NCI-H446 (cell line): Measurements from ENCODE around the gene SBF2.
"Not testable (repeated sequence)": the region's sequence is repeated elsewhere in the genome, so short reads cannot be mapped to it uniquely, and the experiment has no call there.

ENCODE experiments used
- DNase-seq, 2 experiments: peaks; one replicate each; lab custom pipeline; 2025; lab: John Stamatoyannopoulos, UW

Gene SBF2

DNA sequence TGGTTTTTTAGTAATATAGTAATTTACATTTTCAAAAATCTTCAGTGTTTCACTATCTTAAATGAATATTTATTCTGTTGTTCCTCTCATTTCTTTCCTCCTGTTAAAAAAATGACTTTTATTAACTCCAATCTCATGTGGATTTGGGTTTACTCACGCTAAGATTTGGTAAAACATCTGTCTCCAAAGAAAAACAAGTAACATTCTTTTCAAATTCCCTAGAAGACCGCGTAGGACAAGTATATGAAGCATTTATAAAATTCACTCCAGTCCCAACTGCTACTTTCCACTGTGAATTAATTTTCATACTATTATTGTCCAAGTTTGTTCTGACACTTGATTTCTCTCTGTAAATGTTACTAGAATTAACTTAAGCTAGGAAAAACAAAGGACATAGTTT, 26.2 kb downstream of the SBF2 start:
- no peak for DNase-seq

DNA sequence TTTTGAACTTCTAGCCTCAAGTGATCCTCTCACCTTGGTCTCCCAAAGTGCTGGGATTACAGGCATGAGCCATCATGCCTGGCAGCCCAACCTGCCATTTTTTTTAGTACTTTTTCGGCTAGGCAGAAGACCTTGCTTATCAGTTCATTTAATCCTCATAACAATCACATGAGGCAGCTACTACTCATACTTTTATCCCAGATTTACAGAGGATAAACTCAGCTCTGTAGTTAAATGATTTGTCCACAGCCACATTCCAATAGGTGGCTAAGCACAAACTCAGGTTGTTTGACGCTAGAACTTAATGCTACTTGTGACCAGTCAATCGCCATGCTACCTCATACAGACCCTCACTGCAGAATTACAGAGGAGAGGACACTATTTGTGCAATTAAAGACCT, 28.1 kb downstream of the SBF2 start:
- DNase-seq: no peak

DNA sequence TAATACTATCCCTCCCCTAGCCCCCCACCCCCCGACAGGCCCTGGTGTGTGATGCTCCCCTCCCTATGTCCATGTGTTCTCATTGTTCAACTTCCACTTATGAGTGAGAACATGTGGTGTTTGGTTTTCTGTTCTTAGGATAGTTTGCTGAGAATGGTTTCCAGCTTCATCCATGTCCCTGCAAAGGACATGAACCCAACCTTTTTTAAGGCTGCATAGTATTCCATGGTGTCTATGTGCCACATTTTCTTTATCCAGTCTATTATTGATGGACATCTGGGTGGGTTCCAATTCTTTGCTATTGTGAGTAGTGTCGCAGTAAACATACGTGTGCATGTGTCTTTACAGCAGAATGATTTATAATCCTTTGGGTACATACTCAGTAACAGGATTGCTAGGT, 29.3 kb downstream of the SBF2 start:
- DNase-seq: not testable (repeated sequence)

DNA sequence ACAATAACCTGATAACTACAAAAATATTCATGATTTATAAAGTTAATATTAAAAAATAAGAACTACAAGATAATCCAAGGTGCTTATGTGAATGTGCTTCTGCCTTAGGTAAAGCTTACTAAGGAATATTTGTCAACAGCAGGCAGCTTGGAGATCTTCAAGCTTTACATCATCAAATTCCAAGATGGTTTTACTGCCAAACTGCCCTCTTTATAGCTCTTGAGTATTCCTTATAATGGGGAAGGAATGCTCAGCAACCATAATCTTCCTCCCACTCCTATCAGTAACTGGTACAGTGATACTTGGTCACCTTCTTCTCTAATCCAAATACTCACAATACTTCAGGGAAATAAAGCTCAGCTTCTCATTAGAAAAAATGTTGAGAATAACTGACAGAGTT, 30.1 kb downstream of the SBF2 start:
- DNase-seq: no peak

DNA sequence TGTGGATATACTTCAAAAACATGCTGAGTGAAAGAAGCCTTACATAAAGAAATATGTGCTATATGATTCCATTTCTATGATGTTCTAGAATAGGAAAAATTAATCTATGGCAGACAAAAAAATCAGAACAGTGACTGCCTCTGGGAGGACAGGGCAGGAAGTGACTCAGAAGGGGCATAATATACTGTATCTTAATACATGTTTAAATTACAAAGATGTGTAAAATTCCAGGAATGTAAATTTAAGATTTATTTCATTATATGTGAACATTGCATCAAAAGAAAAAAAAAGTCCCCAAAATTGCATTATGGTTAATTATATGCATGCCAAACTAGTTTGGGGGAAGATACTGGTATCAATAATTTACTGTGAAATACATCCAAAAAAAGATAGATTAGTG, 32.2 kb downstream of the SBF2 start:
- DNase-seq: no peak

DNA sequence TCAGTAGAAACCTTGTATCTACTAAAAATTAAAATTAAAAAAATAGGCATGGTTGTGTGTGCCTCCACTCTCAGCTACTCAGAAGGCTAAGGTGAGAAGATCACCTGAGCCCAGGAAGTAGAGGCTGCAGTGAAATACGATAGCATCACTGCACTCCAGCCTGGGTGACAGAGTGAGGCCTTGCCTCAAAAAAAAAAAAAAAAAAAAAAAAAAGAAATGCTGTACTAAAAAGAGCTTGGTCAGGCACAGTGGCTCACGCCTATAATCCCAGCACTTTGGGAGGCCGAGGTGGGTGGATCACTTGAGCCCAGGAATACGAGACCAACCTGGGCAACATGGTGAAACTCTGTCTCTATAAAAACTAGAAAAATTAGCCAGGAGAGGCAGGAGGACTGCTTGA, 36.5 kb downstream of the SBF2 start:
- no peak for DNase-seq

DNA sequence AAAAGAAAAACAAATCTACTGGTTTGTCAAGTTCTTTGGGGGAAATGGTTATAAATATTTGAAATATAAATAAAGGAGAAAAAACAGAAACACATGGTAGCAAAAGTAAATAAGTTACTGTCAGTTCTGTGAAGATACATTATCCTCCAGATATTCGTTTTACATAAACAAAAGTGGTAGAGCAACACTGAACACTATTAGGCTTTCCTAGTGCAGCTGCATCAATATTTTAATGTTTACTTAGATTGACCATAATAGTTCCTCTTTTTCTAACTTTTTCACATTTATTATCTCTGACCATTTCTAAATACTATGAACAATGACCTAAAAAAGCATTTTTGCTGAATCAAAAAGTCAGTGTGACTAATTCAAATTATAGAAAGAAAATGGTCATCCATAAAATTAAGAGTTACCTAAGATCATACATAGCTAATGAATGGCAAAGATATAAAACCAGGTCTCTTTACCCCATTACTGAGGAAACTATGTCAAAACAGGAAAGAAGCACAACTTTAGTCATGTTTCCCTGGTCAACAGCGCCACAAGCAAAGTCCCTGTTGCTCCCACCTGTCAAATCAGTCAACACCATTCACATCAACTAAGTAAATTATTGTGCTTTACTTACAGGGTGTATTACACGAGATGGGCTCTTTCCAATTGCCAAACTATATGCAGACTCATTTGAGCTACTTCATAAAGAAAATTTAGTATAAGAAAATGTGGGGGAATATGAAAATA, 38.5 kb downstream of the SBF2 start:
- no peak for DNase-seq

DNA sequence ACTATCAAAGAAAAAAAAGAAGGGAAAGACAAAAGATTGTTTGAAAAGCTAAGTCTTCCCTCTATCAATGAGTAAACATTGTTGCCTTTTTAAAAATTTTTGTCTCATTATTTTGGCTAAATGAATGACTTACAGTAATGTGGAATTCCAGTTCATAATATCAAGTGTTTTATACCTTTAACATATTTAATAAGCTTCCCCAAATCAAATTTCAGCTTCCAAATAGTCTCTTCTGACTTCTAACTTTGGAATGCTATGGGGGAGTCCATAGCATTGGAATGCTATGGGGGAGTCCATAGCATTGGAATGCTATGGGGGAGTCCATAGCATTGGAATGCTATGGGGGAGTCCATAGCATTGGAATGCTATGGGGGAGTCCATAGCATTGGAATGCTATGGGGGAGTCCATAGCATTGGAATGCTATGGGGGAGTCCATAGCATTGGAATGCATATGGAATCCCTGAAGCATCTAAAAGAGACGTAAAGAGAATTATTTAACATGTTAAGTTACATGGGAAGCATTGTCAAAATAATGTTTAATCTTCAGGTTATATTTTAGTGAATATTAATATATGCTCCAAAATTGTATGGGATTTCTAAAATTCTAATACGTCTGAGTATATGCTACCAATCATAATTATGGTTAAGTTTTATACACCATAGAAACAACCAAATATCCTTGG, 44.4 kb downstream of the SBF2 start:
- DNase-seq: not testable (repeated sequence)

DNA sequence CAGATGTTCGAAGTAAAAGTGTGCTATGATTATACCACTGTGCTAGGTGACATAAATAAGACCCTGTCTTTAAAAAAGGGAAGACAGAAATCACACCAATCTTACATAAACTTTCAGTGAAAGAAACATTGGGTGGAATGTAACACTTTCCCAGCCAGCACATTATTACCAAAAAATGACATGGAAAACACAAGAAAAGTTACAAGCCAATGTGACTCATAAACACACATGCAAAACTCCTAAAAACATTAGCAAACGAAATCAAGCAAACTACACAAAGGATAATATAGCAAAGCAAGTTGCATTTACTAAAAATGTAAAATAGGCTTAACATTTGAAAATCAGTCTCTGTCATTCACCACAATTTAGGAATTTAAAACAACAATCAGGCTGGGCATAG, 47.0 kb downstream of the SBF2 start:
- no peak for DNase-seq

DNA sequence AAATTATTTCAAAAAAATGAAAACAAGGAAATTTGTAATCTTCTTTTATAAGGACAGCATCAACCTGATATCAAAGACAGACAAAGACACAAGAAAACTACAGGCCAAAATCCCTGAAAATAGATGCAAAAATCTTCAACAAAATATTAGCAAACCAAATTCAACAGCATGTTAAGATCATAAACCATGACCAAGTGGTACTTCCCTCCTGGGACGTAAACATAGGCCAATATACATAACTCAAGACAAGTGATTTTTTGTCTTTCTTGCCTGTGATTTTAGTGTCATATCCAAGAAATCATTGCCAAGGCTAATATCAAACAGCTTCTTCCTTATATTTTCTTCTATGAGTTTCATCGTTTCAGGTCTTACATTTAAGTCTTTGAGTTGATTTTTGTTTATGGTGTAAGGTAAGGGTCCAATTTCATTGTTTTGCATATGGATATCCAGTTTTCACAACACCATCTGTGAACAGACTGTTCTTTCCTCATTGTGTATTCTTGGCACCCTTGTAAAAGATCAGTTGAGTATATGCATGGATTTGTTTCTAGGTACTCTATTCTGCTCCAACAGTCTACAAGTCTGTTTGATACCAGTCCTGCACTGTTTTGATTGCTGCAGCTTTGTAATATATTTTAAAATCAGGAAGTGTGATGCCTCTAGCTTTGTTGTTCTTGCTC, 50.0 kb downstream of the SBF2 start:
- no peak for DNase-seq

DNA sequence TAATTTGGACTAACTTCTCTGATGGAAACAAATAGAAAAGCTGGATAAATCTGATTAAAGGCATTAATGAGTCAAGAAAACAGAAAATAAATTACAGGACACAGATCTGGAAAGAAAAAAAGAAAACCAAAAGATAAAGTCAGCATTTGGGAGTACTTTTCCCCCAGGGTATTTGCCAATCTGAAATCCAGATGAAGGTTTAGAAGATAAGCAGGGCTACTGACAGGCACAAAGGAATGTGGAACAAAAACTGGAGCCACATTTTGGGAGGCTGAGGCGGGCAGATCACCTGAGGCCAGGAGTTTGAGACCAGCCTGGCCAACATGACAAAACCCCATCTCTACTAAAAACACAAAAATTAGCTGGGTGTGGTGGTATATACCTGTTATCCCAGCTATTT, 57.2 kb downstream of the SBF2 start:
- DNase-seq: no peak

DNA sequence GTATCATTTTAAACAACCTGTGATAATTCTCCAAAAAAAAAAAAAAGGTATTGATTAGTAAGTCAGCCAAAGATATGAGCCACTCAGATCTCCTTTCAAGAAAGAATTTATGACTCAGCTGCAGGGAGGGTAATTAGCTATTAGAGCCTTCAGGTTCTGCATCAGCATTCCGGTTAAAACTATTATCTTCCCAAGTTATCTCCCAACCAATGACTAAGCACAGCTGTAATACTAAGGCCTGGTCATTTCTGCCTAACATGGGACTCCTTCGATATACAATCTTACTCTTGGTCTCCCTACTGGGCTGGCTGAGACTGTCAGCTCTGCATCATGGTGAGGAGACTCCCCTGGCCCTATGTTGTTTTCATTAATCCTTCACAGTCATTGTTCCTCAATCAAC, 60.4 kb downstream of the SBF2 start:
- DNase-seq: no peak

DNA sequence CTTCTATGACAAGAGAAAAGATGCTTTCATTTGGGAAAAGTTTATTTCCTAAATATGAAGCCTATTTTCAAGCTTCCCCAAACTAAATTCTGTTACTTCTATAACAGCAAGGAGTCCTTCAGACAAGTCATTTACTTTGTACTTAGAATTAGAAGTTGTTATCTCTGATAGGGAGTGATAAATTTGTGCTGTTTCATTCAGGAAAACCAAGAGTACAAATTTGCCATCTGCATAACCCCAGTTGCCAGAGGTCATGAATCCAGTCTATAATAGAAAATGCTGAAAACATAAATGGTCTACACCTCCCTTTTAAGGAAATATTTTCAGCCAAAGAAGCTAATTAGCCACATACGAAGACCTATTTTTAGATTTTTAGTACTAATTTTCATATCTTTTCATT, 61.3 kb downstream of the SBF2 start:
- no peak for DNase-seq

DNA sequence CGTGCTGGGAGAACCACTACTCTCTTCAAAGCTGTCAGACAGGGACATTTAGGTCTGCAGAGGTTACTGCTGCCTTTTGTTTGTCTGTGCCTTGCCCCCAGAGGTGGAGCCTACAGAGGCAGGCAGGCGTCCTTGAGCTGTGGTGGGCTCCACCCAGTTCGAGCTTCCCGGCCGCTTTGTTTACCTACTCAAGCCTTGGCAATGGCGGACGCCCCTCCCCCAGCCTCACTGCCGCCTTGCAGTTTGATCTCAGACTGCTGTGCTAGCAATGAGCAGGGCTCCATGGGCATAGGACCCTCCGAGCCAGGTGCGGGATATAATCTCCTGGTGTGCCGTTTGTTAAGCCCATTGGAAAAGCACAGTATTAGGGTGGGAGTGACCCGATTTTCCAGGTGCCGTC, 62.2 kb downstream of the SBF2 start:
- DNase-seq: not testable (repeated sequence)

DNA sequence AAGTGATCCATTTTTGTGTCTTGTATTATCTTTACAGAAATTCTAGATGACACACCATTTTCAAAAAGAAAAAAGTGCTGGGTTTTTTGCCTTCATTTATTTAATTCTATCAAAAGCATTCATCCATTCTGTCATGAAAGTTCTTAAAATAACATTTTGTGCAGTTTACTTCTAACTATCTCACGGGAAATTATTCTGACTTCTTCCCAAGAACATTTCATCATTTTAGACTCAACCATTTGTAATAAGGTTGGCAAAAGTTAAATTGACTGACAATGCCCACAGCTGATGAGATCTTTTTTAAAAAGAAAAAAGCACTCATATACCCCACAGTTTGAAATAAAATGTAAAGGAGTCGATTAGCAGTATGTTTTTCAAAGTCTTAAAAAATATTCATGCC, 68.5 kb downstream of the SBF2 start:
- no peak for DNase-seq

DNA sequence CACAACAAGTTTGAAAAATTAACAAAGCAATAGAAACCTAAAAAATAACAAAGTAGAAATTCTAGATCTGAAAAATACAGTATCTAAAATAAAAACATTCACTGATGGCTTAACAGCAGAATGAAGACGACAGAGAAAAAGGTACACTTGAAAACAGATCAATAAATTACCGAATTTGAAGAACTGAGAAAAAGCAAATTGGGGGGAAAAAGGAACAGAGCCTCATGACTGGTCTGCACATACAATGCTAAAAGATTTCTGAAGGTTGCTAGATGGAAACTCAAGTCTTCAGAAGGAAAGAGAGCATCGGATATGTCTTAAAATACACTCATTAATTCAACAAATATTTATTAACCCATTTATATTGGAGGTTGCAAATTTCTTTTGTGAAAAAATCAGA, 71.6 kb downstream of the SBF2 start:
- DNase-seq: no peak

DNA sequence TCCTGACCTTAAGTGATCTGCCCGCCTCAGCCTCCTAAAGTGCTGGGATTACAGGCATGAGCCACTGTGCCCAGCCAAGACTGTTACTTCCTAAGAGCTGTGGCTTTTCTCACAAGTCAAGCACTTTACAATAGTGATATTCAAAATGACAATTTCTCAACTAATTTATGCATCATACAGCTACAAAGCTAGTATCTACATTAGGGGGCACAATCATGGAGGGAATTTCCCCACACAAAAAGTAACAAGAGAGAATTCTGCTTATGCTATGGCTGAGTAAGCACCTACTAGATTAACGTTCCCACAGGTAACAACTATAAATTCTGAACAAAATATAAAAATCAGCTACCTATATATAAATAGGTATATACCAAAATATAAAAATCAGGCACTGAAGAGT, 72.7 kb downstream of the SBF2 start:
- no peak for DNase-seq

DNA sequence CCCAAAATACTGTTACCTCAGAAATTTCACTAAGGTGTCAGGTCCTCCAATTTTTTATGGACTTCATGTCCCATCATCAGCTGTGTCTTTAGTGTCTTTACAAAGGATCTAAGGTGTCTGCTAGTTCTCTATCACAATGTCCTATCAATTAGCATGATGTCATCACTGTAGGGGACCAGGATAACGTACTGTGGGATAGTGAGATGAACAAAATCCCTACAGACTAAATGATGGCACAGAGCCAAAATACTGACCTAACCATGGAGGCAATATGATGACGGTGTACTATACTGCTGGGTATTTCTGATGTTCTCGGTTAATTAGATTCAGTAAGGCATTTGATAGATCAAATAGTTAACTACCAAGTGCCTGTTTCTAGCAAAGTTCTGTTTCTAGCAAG, 82.5 kb downstream of the SBF2 start:
- DNase-seq: no peak

DNA sequence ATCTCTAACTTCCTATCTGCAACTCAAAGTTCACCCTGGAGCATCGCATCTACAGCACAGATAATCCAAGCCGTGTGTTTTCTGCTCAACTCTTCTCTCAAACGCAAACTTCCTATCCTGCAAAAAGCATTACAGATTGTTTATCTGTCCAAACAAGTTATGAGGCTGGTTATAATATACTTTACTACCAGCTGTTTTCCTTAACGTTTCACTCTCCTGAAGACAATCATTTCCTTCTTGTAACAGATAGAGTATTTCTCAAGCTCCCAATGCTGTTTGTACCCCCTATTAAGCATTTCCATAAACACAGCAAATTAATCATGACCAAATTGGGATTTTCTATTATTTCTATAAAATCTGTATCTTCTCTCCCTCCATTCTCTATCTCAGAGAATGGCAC, 84.7 kb downstream of the SBF2 start:
- DNase-seq: no peak

DNA sequence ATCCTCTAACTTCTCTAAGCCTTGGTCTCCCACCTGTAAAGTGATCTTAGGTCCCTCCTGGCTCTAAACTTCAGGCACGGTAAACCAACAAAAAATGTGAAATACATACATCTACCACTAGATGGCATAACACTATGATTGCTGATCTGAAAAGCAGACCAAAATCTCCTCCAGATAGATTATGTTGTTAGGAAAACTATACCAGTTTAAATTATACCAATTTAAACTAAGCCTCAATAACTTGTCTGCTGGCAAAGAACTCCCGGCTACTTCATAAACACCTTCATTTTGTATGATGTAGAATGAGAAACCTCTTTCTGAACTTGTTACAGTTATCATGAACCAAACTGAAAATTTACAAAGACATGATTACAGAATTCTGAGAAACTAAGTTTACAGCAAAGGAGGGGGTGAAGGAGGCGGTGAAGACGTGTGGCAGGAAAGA, 85.9 kb downstream of the SBF2 start:
- peak in 1 of 2 experiments; percentile 59 for DNase-seq

DNA sequence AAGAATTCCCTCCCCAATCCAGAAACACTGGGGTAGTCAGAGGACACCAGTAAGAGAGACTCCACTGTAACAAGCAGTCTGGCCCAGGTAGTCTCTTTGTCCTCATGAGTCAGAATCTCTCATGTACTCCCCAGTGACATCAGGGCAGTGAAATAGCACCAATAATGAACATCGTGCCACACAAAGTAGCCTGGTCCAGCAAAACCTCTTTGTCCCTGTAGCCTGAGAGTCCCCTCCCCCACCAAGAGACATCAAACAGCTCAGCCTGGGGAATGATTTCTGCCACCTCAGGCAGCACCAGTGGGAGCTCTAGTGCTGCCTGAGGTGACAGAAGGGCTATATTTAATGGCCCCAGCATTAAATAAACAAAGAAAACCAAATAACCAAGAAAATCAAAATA, 88.1 kb downstream of the SBF2 start:
- DNase-seq: no peak

DNA sequence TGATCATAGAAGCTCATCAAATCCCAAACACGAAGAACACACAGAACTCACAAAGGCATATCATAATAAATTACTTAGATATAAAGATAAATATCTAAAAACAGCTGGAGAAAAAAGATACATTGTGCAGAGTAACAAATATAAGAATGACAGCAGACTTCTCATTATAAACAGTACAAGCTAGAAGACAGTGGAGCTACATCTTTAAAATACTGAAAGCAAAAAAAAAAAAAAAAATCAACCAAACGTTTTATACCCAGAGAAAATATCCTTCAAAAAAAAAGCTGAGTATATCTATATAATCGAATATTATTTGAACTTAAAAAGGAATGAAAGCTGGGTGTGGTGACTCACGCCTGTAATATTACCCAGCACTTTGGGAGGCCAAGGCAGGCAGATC, 90.0 kb downstream of the SBF2 start:
- no peak for DNase-seq

DNA sequence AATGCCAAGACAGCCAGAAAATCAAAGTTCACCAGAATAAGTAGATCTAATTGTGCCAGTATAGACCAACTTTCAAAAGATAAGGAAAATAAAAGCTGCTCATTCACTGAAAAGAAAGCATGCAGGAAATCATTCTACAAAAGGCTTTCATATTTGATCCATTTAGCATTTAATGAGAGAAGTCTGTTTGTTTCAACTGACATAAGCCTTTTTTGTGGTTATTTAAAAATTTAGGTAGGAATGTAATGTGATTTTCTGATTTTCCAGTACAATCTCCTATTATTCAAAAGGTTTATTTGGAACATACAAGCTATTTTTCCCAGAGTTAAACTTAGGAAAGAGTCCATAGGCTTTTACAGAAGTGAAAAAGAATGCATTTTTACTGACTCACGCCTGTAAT, 92.7 kb downstream of the SBF2 start:
- no peak for DNase-seq
